ENCODE results near the gene GPN2.
"Not testable (repeated sequence)": the region's sequence is repeated elsewhere in the genome, so short reads cannot be mapped to it uniquely, and the experiment has no call there.

GPN2 gene

DNA sequence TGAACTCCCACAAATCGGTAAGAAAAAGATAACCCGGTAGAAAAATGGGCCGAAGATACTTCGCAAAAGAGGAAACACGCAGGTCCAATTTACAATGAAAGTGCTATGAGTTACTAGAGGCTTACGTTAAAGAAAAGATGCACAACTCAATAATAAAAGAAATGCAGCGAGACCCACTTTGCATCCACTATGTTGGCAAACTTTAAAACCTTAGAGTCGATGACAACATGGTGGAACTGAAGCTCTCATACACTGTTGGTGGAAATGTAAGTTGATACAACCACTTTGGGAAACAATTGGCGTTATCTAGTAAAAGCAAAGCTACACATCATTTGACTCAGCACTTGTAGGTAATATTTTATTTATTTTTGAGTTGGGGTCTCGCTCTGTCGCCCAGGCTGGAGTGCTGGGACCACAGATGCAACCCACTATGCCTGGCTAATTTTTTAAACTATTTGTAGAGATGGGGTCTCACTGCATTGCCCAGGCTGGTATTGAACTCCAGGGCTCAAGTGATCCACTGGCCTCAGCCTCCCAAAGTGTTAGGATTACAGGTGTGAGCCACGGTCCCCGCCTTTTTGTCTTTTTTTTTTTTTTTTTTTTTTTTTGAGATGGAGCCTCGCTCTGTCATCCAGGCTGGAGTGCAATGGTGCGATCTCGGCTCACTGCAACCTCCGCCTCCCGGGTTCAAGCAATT is 10.9 kb upstream of the GPN2 start:
- Histone ChIP-seq H3K4me1 (ENCODE audit: control insufficient read depth, insufficient read depth, low read length) (no peaks in the 10 kb centered on the region), H3K4me3 (ENCODE audit: low read length) (peak overlapping the region; percentile 91; the same call in 1 of the 2 replicates), H3K9me3 (ENCODE audit: control insufficient read depth, insufficient read depth, low read length) (no peaks in the 10 kb centered on the region), H3K36me3 (ENCODE audit: control insufficient read depth, insufficient read depth, low read length) (0 out of 2 replicates have a peak, but pooled peaks cover 6% of the 10 kb centered on the region), H3K27ac (ENCODE audit: low read length) (no peak overlapping the region), H3K27me3 (ENCODE audit: control insufficient read depth, insufficient read depth, low read length) (no peaks in the 10 kb centered on the region)
- no CpG with 5 or more reads among the region's 18 CpGs for WGBS (ENCODE audit: insufficient coverage, insufficient read length)
- DNase-seq (ENCODE audit: low read depth, low spot score), result no peak

DNA sequence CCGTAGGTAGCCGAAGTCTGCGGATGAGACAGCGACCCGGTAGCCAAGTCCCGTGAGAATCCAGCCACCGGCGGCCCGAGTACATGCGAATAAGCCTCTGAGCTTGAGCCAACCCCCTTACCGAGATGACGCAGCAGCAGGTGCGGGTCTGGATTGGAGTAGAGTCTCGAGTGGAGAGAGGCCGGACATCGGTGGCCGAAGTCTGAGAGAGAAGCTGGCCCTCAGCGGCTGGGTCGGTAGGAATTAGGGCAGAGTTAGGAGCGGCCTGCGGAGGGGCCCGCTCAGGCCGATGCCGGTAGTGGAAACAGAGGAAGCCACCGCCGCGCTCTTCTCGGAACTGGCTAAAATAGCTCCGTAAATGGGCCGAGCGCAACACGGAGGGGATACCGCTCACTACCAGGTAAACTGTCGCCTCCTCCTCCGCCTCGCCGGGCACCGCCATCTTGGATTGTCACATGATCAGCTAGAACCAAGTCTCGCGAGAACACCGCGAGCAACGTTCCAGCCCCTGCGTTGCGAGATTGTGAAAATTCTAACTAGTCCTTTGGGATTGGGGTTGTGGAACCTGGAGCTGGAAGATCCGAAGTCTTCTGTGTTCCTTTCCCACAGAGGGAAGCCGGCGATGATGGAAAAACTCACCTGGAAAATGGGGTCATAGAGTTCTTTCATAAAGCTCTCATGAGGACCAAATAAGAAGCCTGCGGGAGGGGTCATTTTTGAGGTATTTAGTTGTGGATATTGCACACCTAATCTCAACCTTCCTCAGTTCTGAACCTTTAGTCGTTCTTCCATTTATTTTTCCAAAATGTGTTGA is 10.1 kb upstream of the GPN2 start, which contains the start of gene GPATCH3:
Gene GPATCH3 (minus strand): TSS at position 467 of the 814 bp plus-strand sequence. CDS start 25 bp downstream, at position 442.
- WGBS (ENCODE audit: insufficient coverage, insufficient read length), result no CpG with 5 or more reads among the region's 50 CpGs
- H3K27ac ChIP-seq (ENCODE audit: low read length), result no peak within 1 kb of the TSS
- H3K27me3 ChIP-seq (ENCODE audit: control insufficient read depth, insufficient read depth, low read length), result no peaks in the 10 kb centered on the region
- peak within 1 kb of the TSS; percentile 91 for H3K4me3 ChIP-seq (ENCODE audit: low read length)
- 0 out of 2 replicates have a peak, but pooled peaks cover 6% of the 10 kb centered on the region for H3K36me3 ChIP-seq (ENCODE audit: control insufficient read depth, insufficient read depth, low read length)
- DNase-seq (ENCODE audit: low read depth, low spot score), result peak; percentile 97
- H3K9me3 ChIP-seq (ENCODE audit: control insufficient read depth, insufficient read depth, low read length), result no peaks in the 10 kb centered on the region
- no peaks in the 10 kb centered on the region for H3K4me1 ChIP-seq (ENCODE audit: control insufficient read depth, insufficient read depth, low read length)

- no peak for DNase-seq (ENCODE audit: low read depth, low spot score)
- H3K27me3 ChIP-seq (ENCODE audit: control insufficient read depth, insufficient read depth, low read length), result no peaks in the 10 kb centered on the region
- no peaks in the 10 kb centered on the region for H3K4me1 ChIP-seq (ENCODE audit: control insufficient read depth, insufficient read depth, low read length)
- no peaks in the 10 kb centered on the region for H3K9me3 ChIP-seq (ENCODE audit: control insufficient read depth, insufficient read depth, low read length)
- no peak overlapping the region for H3K27ac ChIP-seq (ENCODE audit: low read length)
- no peak overlapping the region for H3K4me3 ChIP-seq (ENCODE audit: low read length)
- H3K36me3 ChIP-seq (ENCODE audit: control insufficient read depth, insufficient read depth, low read length), result peaks cover 18% of the 10 kb centered on the region
- no CpG with 5 or more reads among the region's 9 CpGs for WGBS (ENCODE audit: insufficient coverage, insufficient read length)
Observed at GRCh38 chr1:26897351-26897750, 7.3 kb upstream of the GPN2 start.

GRCh38 chr1:26894263-26894662 is 4.2 kb upstream of the GPN2 start:
- Histone ChIP-seq H3K27me3 (ENCODE audit: control insufficient read depth, insufficient read depth, low read length) (no peaks in the 10 kb centered on the region), H3K27ac (ENCODE audit: low read length) (no peak overlapping the region), H3K36me3 (ENCODE audit: control insufficient read depth, insufficient read depth, low read length) (peaks cover 18% of the 10 kb centered on the region), H3K9me3 (ENCODE audit: control insufficient read depth, insufficient read depth, low read length) (no peaks in the 10 kb centered on the region), H3K4me1 (ENCODE audit: control insufficient read depth, insufficient read depth, low read length) (no peaks in the 10 kb centered on the region), H3K4me3 (ENCODE audit: low read length) (no peak overlapping the region)
- WGBS (ENCODE audit: insufficient coverage, insufficient read length), result no CpG with 5 or more reads among the region's 13 CpGs
- no peak for DNase-seq (ENCODE audit: low read depth, low spot score)

GRCh38 chr1:26890467-26890796 is 349 bp upstream of the GPN2 start:
- no peak overlapping the region for H3K27ac ChIP-seq (ENCODE audit: low read length)
- H3K9me3 ChIP-seq (ENCODE audit: control insufficient read depth, insufficient read depth, low read length), result no peaks in the 10 kb centered on the region
- no CpG with 5 or more reads among the region's 12 CpGs for WGBS (ENCODE audit: insufficient coverage, insufficient read length)
- H3K36me3 ChIP-seq (ENCODE audit: control insufficient read depth, insufficient read depth, low read length), result peaks cover 16% of the 10 kb centered on the region
- DNase-seq (ENCODE audit: low read depth, low spot score), result no peak
- H3K4me1 ChIP-seq (ENCODE audit: control insufficient read depth, insufficient read depth, low read length), result no peaks in the 10 kb centered on the region
- H3K4me3 ChIP-seq (ENCODE audit: low read length), result peak overlapping the region; percentile 68; the same call in 1 of the 2 replicates
- no peaks in the 10 kb centered on the region for H3K27me3 ChIP-seq (ENCODE audit: control insufficient read depth, insufficient read depth, low read length)

DNA sequence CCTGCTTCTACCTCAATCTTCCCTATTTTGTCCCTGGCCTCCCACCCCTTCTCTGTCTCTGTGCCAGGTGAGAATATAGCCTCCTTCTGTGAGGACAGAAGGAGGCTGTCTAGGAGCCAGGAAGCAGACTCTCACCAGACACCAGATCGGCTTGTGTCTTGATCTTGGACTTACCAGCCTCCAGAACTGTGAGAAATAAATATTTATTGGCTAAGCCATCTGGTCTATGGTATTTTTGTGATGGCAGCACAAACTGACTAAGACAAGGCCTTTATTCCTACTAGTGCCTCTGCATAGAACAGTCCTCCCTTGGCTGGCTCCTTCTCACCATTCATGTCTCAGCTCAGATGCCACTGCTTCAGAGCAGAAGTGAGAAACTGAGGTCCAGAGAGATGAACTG is 1.9 kb downstream of the GPN2 start:
- H3K4me1 ChIP-seq (ENCODE audit: control insufficient read depth, insufficient read depth, low read length), result no peaks in the 10 kb centered on the region
- no peaks in the 10 kb centered on the region for H3K9me3 ChIP-seq (ENCODE audit: control insufficient read depth, insufficient read depth, low read length)
- H3K36me3 ChIP-seq (ENCODE audit: control insufficient read depth, insufficient read depth, low read length), result peaks cover 15% of the 10 kb centered on the region; the same call in 1 of the 2 replicates
- H3K27me3 ChIP-seq (ENCODE audit: control insufficient read depth, insufficient read depth, low read length), result no peaks in the 10 kb centered on the region
- no peak for DNase-seq (ENCODE audit: low read depth, low spot score)
- no peak overlapping the region for H3K4me3 ChIP-seq (ENCODE audit: low read length)
- no CpG with 5 or more reads among the region's 1 CpG for WGBS (ENCODE audit: insufficient coverage, insufficient read length)
- H3K27ac ChIP-seq (ENCODE audit: low read length), result no peak overlapping the region

GRCh38 chr1:26887125-26887524 is 3.0 kb downstream of the GPN2 start:
- Histone ChIP-seq H3K9me3 (ENCODE audit: control insufficient read depth, insufficient read depth, low read length) (no peaks in the 10 kb centered on the region), H3K36me3 (ENCODE audit: control insufficient read depth, insufficient read depth, low read length) (peaks cover 15% of the 10 kb centered on the region; the same call in 1 of the 2 replicates)
- WGBS (ENCODE audit: insufficient coverage, insufficient read length), result no CpG with 5 or more reads among the region's 1 CpG

GRCh38 chr1:26882696-26883463 is 7.2 kb downstream of the GPN2 start:
- H3K27ac ChIP-seq (ENCODE audit: low read length), result no peak overlapping the region
- no peak for DNase-seq (ENCODE audit: low read depth, low spot score)
- H3K9me3 ChIP-seq (ENCODE audit: control insufficient read depth, insufficient read depth, low read length), result no peaks in the 10 kb centered on the region
- no peaks in the 10 kb centered on the region; the same call in 1 of the 2 replicates for H3K27me3 ChIP-seq (ENCODE audit: control insufficient read depth, insufficient read depth, low read length)
- H3K4me3 ChIP-seq (ENCODE audit: low read length), result no peak overlapping the region
- peaks cover 21% of the 10 kb centered on the region; the same call in 1 of the 2 replicates for H3K36me3 ChIP-seq (ENCODE audit: control insufficient read depth, insufficient read depth, low read length)
- H3K4me1 ChIP-seq (ENCODE audit: control insufficient read depth, insufficient read depth, low read length), result no peaks in the 10 kb centered on the region
- WGBS (ENCODE audit: insufficient coverage, insufficient read length), result 100% methylated on average over 1 of the region's 5 CpGs

More at GRCh38 chr1:26887125-26887524, 3.0 kb downstream of the GPN2 start:
- no peaks in the 10 kb centered on the region for H3K27me3 ChIP-seq (ENCODE audit: control insufficient read depth, insufficient read depth, low read length)
- DNase-seq (ENCODE audit: low read depth, low spot score), result no peak
- no peak overlapping the region for H3K4me3 ChIP-seq (ENCODE audit: low read length)
- no peak overlapping the region for H3K27ac ChIP-seq (ENCODE audit: low read length)
- no peaks in the 10 kb centered on the region for H3K4me1 ChIP-seq (ENCODE audit: control insufficient read depth, insufficient read depth, low read length)

DNA sequence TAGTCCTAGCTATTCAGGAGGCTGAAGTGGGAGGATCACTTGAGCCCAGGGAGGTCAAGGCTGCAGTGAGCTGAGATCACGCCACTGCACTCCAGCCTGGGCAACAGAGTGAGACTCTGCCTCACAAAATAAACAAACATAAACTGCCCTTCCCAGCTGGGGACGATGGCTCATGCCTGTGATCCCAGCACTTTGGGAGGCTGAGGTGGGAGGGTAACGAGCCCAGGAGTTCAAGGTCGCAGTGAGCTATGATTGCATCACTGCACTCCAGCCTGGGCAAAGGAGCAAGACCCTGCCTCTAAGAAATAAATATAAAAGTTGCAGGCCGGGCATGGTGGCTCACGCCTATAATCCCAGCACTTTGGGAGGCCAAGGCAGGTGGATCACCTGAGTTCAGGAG is 8.5 kb downstream of the GPN2 start:
- not testable (repeated sequence) for H3K27ac ChIP-seq (ENCODE audit: low read length); H3K9me3 ChIP-seq (ENCODE audit: control insufficient read depth, insufficient read depth, low read length); DNase-seq (ENCODE audit: low read depth, low spot score); H3K27me3 ChIP-seq (ENCODE audit: control insufficient read depth, insufficient read depth, low read length); H3K4me1 ChIP-seq (ENCODE audit: control insufficient read depth, insufficient read depth, low read length); H3K4me3 ChIP-seq (ENCODE audit: low read length)
- H3K36me3 ChIP-seq (ENCODE audit: control insufficient read depth, insufficient read depth, low read length), result peaks cover 21% of the 10 kb centered on the region; the same call in 1 of the 2 replicates
- no CpG with 5 or more reads among the region's 6 CpGs for WGBS (ENCODE audit: insufficient coverage, insufficient read length)

GRCh38 chr1:26879793-26880192 is 10.3 kb downstream of the GPN2 start:
- H3K9me3 ChIP-seq (ENCODE audit: control insufficient read depth, insufficient read depth, low read length), result no peaks in the 10 kb centered on the region
- H3K4me3 ChIP-seq (ENCODE audit: low read length), result no peak overlapping the region
- no peaks in the 10 kb centered on the region; the same call in 1 of the 2 replicates for H3K27me3 ChIP-seq (ENCODE audit: control insufficient read depth, insufficient read depth, low read length)
- no peak overlapping the region for H3K27ac ChIP-seq (ENCODE audit: low read length)
- WGBS (ENCODE audit: insufficient coverage, insufficient read length), result no CpG with 5 or more reads among the region's 4 CpGs
- peaks cover 17% of the 10 kb centered on the region; the same call in 1 of the 2 replicates for H3K36me3 ChIP-seq (ENCODE audit: control insufficient read depth, insufficient read depth, low read length)
- no peak for DNase-seq (ENCODE audit: low read depth, low spot score)
- H3K4me1 ChIP-seq (ENCODE audit: control insufficient read depth, insufficient read depth, low read length), result no peaks in the 10 kb centered on the region

All from iPS DF 6.9 (cell line).